ENCODE results near the gene FAM227A. TPM values are rescaled to one million over a fixed set of nuclear protein-coding genes. Genes with fewer than 3 reads are reported as not detected.

FAM227A gene
- total and polyA plus RNA-seq, 2 of the 13 experiments (the other 11 are each of a cell fraction or from before 2014, with no cell fraction given) = 1.0 to 1.5 TPM

- no peak for TF ChIP-seq JUN (CRISPR knock-in tag; IDR thresholded peaks at IDR 0.05)
- TF ChIP-seq MXD4 (CRISPR knock-in tag; IDR thresholded peaks at IDR 0.05) = no peak
- no peak for TF ChIP-seq TOPORS (CRISPR knock-in tag; IDR thresholded peaks at IDR 0.05)
- no peak for TF ChIP-seq MTF1 (CRISPR knock-in tag; IDR thresholded peaks at IDR 0.05)
- no peak for TF ChIP-seq IKZF1 (IDR thresholded peaks at IDR 0.05)
- 0 out of 2 replicates have a peak, but pooled peaks have one; percentile 30 for TF ChIP-seq ARNTL (CRISPR knock-in tag; IDR thresholded peaks at IDR 0.05)
- TF ChIP-seq, protein P1, sequence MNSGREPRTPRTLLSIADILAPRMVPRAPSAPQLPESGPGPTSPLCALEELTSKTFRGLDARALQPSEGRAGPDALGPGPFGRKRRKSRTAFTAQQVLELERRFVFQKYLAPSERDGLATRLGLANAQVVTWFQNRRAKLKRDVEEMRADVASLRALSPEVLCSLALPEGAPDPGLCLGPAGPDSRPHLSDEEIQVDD (CRISPR knock-in tag; IDR thresholded peaks at IDR 0.05; ENCODE audit: borderline replicate concordance) = no peak
- peak; percentile 26 for TF ChIP-seq YY1 (IDR thresholded peaks at IDR 0.05; ENCODE audit: insufficient read depth, insufficient replicate concordance, low read depth, low read length)
- TF ChIP-seq, protein P2, sequence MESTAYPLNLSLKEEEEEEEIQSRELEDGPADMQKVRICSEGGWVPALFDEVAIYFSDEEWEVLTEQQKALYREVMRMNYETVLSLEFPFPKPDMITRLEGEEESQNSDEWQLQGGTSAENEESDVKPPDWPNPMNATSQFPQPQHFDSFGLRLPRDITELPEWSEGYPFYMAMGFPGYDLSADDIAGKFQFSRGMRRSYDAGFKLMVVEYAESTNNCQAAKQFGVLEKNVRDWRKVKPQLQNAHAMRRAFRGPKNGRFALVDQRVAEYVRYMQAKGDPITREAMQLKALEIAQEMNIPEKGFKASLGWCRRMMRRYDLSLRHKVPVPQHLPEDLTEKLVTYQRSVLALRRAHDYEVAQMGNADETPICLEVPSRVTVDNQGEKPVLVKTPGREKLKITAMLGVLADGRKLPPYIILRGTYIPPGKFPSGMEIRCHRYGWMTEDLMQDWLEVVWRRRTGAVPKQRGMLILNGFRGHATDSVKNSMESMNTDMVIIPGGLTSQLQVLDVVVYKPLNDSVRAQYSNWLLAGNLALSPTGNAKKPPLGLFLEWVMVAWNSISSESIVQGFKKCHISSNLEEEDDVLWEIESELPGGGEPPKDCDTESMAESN (CRISPR knock-in tag; conservative IDR thresholded peaks at IDR 0.05) = no peak; the same call in 1 of the 2 replicates
- no peak for TF ChIP-seq ZNF30 (CRISPR knock-in tag; IDR thresholded peaks at IDR 0.05)
- 0 out of 2 replicates have a peak, but pooled peaks have one; percentile 14 for TF ChIP-seq NKX3-1 (CRISPR knock-in tag; IDR thresholded peaks at IDR 0.05)
- 0 out of 2 replicates have a peak, but pooled peaks have one; percentile 44 for TF ChIP-seq ZNF598 (CRISPR knock-in tag; IDR thresholded peaks at IDR 0.05; ENCODE audit: borderline replicate concordance)
- TF ChIP-seq, protein P3, sequence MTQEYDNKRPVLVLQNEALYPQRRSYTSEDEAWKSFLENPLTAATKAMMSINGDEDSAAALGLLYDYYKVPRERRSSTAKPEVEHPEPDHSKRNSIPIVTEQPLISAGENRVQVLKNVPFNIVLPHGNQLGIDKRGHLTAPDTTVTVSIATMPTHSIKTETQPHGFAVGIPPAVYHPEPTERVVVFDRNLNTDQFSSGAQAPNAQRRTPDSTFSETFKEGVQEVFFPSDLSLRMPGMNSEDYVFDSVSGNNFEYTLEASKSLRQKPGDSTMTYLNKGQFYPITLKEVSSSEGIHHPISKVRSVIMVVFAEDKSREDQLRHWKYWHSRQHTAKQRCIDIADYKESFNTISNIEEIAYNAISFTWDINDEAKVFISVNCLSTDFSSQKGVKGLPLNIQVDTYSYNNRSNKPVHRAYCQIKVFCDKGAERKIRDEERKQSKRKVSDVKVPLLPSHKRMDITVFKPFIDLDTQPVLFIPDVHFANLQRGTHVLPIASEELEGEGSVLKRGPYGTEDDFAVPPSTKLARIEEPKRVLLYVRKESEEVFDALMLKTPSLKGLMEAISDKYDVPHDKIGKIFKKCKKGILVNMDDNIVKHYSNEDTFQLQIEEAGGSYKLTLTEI (CRISPR knock-in tag; conservative IDR thresholded peaks at IDR 0.05) = no peak
- TF ChIP-seq, protein P4, sequence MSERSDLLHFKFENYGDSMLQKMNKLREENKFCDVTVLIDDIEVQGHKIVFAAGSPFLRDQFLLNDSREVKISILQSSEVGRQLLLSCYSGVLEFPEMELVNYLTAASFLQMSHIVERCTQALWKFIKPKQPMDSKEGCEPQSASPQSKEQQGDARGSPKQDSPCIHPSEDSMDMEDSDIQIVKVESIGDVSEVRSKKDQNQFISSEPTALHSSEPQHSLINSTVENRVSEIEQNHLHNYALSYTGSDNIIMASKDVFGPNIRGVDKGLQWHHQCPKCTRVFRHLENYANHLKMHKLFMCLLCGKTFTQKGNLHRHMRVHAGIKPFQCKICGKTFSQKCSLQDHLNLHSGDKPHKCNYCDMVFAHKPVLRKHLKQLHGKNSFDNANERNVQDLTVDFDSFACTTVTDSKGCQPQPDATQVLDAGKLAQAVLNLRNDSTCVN (CRISPR knock-in tag; IDR thresholded peaks at IDR 0.05; ENCODE audit: borderline replicate concordance) = no peak; the same call in 1 of the 2 replicates
- TF ChIP-seq MYPOP (CRISPR knock-in tag; IDR thresholded peaks at IDR 0.05) = no peak
- no peak for TF ChIP-seq NFIC (IDR thresholded peaks at IDR 0.05; ENCODE audit: low read length)
- no peak for TF ChIP-seq TERF1 (CRISPR knock-in tag; IDR thresholded peaks at IDR 0.05)
- TF ChIP-seq, protein P5, sequence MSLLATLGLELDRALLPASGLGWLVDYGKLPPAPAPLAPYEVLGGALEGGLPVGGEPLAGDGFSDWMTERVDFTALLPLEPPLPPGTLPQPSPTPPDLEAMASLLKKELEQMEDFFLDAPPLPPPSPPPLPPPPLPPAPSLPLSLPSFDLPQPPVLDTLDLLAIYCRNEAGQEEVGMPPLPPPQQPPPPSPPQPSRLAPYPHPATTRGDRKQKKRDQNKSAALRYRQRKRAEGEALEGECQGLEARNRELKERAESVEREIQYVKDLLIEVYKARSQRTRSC (CRISPR knock-in tag; IDR thresholded peaks at IDR 0.05; ENCODE audit: low read depth) = no peak
- TF ChIP-seq ZNF441 (CRISPR knock-in tag; IDR thresholded peaks at IDR 0.05; ENCODE audit: borderline replicate concordance) = peak; percentile 63; the same call in 1 of the 2 replicates
These were observed at the start of gene FAM227A, which contains the start of gene CBY1 (continued) for GRCh38 chr22:38656256-38657044.

All from HepG2 (cell line).